GM18520 (cell line): ENCODE data around the gene SOX5.

ENCODE experiments used
- ATAC-seq: cut with Tn5 transposase; IDR thresholded peaks from one replicate; pipeline ENCODE4 v1.9.1; 2021; ENCODE audit not compliant: unreplicated experiment

Gene SOX5

GRCh38 chr12:23699031-23699430 lies 250.4 kb downstream of the SOX5 start:
- ATAC-seq, result no peak

DNA sequence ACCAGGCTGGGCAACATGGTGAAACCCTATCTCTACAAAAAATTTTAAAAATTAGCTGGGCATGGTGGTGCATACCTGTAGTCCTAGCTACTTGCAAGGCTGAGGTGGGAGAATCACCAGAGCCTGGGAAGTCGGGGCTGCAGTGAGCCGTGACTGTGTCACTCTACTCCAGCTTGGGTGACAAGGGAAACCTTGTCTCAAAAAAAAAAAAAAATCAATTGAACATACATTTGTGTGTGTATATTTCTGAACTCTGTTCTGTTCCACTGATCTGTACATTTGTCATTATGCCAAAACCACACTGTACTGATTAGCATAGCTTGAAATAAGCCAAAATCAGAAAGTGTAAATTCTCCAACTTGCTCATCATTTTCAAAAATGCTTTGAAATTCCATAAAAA lies 254.6 kb downstream of the SOX5 start:
- ATAC-seq, result no peak

GRCh38 chr12:23694307-23694706 lies 255.2 kb downstream of the SOX5 start:
- no peak for ATAC-seq

- no peak for ATAC-seq
Measured at GRCh38 chr12:23687947-23688346, 261.5 kb downstream of the SOX5 start.

DNA sequence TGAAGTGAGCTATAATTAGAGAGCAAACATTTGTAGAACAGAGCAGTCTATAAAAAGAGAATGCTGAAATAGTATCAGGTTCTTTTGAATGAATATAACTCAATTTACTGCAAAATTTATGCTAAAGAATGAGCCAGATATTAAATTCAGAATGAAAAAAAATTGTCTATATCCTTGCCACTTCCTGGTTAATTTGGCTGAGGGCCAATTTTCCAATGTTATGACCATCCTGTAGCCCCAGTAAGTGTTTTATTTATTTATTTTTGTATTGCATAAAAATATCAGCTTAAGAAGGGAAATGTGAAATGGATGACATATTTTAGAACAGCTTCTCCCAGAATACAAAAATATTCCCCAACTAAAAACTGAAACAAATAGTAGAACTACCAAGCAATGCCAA lies 263.4 kb downstream of the SOX5 start:
- ATAC-seq, result no peak

DNA sequence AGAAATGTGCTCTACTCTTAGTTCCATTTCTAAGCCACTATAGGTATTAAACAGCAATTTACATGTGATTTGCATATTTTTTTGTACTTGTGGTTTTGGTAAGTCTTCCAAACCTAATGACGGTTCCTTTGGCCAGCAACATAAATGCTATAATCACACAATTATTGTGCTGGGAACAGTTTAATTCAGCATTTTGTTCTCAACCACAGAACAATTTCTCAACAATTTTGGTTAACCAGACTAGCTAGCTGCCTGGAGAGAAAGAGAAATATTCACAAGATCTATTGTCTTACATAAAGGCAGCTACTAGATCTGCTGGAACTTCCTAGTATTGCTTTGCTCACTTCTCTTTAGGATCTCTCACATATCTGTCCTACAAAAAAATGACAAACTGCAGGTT lies 265.3 kb downstream of the SOX5 start:
- ATAC-seq, result no peak

DNA sequence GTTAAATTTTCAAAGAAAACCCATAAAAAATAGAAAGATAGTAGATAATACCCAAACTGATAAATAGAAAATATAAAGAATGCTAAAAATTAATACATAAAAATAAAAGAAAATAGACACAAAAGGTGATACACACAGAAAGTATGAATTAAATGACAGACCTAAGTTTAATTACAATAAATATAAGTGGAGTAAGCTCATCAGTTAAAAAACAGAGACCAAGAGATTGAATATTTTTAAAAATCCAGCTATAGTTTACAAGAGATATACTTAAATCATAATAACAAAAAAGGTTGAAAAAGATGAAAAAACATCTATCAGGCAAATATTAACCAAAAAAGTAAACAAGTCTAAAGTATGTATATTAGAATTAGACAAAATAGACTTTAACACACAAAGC lies 268.2 kb downstream of the SOX5 start:
- ATAC-seq, result no peak

- no peak for ATAC-seq
Measured at GRCh38 chr12:23674064-23674463, 275.4 kb downstream of the SOX5 start.

DNA sequence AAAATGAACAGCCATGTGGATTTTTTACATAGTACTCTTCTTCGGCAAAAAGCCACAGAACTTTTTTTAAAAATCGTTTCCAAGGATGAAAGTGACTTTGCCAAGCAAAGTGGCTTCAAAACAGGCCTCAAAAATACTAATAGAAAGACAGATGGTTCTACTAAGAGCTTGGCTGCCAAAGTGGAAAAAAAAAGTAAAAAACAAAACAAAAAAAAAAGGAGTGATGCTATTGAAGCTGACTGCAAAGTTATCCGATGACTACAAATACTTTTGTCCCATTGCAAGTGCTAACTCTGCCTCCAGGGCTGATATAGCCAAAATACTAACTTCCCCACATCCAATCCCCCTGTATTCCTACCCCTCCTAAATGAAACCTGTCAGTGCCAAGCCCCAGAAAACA lies 277.6 kb downstream of the SOX5 start:
- no peak for ATAC-seq

DNA sequence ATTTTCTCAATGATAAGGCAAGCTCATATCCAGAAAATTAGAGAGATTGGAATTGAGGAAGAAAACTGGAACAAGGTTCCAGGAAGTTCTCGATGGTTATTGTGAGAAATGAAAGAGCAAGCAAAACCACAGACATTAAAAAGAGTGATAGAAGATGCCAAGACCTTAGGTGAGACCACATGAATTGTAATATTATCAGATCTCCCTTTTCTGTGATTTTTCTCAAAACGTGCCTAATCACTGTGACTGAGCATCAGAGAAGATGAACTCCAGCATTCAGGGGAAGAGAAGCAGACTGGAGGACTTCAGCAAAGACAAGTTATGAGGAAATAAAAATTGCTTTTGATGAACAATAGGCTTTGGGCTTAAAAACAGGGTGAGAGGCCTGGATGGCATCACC lies 278.8 kb downstream of the SOX5 start:
- no peak for ATAC-seq

- no peak for ATAC-seq
Measured at GRCh38 chr12:23669691-23670090, 279.8 kb downstream of the SOX5 start.

DNA sequence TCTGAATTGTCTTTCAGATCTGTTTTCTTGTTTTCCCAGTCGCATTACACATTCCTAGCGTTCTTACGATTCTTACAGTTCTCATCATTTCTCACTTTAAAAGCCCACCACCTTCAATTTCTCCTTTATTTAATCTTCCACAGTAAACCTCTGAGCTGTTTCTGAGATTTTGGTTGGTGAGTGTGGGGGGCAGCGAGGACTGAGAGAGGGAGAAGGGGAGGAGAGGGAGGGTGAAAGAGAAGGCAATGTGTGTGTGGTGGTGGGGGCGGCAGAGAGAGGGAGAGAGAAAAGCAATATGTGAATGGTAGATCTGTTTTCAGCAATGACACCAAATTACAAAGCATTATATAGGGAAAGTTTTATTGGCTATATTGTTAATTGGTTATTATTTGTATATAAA lies 282.6 kb downstream of the SOX5 start:
- no peak for ATAC-seq

DNA sequence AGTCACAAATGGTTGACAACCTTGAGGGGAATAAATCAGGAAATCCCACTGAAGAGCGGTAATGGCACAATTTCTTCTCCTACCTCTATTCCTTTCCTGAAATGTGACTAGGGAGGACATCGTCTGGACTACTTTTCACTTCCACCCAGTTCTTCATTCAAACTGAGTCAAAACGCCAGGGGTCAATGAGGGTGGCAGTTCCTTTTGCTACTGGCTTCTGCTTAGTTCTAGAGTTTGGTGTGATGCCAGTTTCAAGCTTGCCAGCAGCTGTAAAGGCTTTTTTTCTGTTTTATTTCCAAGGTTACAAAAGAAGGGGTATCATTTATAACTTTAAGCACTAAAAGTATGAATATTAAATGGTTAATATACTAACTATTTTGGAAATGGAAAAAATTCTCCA lies 286.5 kb downstream of the SOX5 start:
- no peak for ATAC-seq

DNA sequence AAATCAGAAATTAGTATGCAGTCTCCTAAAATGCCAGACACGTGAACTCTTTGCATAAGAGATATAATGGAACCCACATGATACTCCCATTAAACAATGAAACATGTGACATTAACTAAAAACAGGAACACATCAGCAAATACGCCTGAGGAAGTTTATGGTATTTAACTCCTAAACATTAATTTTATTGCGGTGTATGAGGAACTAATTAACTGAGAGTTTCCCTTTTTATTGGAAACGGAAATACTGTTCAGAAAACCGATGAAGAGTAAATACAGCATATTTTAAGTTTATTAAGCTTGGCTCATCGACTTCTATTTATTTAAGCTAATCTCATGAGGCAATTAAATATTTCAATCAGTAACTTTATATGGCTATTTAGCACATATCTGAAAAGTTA lies 290.3 kb downstream of the SOX5 start:
- ATAC-seq, result no peak

DNA sequence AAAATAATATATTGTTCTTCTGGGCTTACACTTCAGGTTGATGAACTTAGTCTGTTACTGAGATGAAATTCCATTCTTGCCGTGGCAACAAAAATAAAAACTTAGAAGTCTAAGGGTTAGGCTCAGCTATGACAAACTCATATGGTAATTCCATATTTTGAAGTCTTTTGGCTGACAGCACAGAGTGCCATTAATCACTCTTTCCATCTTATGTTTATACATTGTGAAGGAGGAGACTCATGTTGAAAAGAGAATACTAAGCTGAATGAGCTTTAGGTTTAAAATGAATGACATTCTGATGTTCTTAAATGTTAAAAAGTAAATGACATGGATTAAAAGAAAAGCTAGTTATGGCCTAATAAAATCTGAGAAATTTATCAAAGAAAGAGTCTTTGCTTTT lies 291.9 kb downstream of the SOX5 start:
- no peak for ATAC-seq

GRCh38 chr12:23655884-23656283 lies 293.6 kb downstream of the SOX5 start:
- no peak for ATAC-seq

GRCh38 chr12:23655112-23655511 lies 294.4 kb downstream of the SOX5 start:
- ATAC-seq, result no peak

DNA sequence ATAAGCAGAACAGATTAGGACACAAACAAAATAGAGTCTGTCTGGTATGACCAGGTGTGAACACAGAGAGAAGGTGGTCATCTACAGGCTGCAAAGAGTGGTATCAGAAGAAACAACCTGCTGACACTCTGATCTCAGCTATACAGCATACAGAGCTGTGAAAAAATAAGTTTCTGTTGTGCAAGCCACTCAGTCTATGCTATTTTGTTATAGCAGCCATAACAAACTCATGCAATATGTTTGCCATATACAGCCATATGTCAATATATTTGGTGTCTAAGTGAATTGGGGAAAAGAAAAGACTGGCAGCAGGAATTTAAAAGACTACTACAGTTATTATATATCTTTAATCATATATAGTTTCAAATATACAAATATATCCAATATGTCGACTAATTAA lies 300.9 kb downstream of the SOX5 start:
- no peak for ATAC-seq

DNA sequence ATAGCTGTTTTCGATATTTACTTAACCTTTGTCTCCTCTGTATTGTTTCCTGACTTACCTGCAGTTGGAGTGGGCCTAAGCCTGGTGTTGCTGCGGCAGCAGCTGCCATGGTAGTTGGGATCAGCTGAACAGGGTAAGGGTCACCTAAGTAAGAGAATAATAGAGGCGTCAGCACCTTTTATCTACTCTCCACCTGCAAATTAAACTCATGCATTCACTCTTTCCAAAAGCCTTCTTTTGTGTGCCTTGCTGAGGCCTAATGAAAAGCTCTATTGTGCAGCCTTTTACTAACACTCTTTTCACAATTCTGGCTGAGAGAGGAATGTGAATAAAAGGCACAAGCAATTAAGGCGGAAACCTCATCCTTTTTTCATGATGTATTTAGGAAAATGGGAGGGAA lies 308.7 kb downstream of the SOX5 start:
- ATAC-seq, result no peak

GRCh38 chr12:23634344-23634743 lies 315.1 kb downstream of the SOX5 start:
- no peak for ATAC-seq

DNA sequence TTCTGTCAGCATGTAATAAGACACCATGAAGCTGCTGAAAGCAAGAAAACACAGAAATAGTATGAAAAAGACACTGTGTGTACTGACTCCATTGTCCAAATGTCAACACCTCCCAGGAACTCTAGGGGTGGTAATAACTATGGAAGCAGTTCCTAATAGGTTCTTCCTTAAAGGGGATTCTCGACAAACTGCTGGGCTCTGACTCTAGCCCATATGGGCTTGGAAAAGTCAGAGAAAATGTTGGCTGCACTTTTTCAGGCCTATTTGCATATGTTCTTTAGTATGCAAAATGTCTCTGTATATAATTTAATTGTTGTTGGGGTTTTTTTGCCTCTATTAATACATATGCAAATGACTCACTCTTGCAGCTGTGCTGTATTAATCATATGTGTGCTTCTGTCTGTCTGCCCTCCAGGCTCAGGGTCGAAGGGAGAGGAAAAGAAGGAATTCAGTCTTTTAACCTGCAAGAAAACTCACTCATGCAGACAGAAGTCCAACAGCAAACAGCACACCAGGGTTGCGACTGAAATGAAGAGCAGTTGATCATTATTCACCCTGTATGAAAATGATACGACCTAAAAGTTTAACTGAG lies 317.6 kb downstream of the SOX5 start:
- ATAC-seq, result no peak

- ATAC-seq, result no peak
Measured at GRCh38 chr12:23630524-23630923, 318.9 kb downstream of the SOX5 start.

DNA sequence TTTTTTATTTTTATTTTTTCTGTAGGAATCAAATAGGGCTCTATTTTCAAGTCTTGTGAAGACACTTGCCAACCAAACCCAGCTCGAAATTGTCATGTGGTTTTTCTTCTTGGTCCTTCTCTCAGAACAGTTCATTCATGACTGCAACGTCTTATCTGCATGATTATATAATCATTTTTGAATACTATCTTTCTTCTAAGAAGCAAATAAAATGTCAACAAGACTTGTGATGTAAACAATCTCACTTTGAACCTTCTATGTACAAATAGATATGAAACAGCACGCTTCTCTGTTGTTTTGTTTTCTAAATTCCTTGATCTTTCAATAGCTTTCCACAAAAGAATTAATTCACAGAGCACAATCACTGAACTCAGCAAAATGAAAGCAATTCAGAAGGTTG lies 320.7 kb downstream of the SOX5 start:
- no peak for ATAC-seq

DNA sequence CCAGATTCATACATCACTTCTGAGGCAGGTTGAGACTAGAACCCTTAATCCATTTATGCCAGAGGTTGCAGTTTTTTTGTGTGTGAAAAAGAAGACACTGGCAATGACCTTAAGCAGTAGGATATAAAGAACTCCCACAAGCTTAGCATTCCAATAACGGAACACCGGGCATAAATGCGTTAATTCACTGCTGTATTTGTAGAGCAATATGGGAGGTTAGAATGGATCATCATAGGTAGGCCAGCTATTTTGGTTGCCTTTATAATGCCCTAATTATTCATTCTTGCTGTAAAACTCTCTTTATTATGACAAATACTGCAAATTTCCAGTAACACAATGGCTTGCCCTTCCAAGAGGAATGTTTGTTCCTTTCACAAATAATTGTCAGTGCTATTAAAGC lies 322.7 kb downstream of the SOX5 start:
- no peak for ATAC-seq
